ENCODE measurements around the gene ZBED1.

- TF ChIP-seq POLR2A (IDR thresholded peaks at IDR 0.05): no peak
- TF ChIP-seq CTCF (IDR thresholded peaks at IDR 0.05): no peak
These were observed 14.9 kb downstream of the ZBED1 start for GRCh38 chrX:2485789-2486345.

Measured in right lobe of liver (tissue), 4 donors.